GM19043 (cell line): ENCODE measurements around the gene ICAM3.
"Not testable (repeated sequence)": the region's sequence is repeated elsewhere in the genome, so short reads cannot be mapped to it uniquely, and the experiment has no call there.

Source experiments
- ATAC-seq: cut with Tn5 transposase; IDR thresholded peaks from one replicate; pipeline ENCODE4 v1.9.1; 2021; ENCODE audit warnings: low read depth; ENCODE audit not compliant: unreplicated experiment

ICAM3 gene

GRCh38 chr19:10339380-10339960 lies at the start of gene ICAM3:
ICAM3 (minus strand) TSS chr19:10339624; CDS start chr19:10339614, 10 bp downstream.
- peak; percentile 61 for ATAC-seq

DNA sequence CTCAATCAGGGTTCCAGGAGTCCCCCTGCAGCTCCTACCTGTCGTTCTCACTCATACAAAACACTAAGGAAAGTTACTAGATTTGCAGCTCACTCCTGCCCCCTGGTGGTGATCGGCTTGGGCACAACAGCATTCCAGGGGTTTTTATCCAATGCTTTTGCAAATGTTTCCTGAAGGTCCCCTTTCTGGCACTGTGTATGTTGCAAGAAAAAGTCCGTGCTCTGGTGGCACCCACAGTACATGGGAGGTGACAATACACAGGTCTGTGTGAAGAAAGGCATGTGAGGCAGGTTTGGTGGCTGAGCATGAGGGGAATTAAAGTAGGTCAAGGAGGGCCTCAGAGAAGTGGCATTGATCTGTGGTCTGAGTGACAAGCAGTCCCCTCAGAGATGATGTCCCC lies 49.5 kb upstream of the ICAM3 start:
- no peak for ATAC-seq

GRCh38 chr19:10384580-10384979 lies 45.2 kb upstream of the ICAM3 start:
- ATAC-seq = no peak

DNA sequence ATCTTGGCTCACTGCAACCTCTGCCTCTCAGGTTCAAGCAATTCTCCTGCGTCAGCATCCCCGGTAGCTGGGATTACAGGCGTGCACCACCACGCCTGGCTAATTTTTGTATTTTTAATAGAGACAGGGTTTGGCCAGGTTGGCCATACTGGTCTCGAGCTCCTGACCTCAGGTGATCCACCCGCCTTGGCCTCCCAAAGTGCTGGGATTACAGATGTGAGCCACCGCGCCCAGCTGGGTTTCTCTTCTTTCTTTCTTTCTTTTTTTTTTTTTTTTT lies 43.7 kb upstream of the ICAM3 start:
- ATAC-seq = not testable (repeated sequence)

DNA sequence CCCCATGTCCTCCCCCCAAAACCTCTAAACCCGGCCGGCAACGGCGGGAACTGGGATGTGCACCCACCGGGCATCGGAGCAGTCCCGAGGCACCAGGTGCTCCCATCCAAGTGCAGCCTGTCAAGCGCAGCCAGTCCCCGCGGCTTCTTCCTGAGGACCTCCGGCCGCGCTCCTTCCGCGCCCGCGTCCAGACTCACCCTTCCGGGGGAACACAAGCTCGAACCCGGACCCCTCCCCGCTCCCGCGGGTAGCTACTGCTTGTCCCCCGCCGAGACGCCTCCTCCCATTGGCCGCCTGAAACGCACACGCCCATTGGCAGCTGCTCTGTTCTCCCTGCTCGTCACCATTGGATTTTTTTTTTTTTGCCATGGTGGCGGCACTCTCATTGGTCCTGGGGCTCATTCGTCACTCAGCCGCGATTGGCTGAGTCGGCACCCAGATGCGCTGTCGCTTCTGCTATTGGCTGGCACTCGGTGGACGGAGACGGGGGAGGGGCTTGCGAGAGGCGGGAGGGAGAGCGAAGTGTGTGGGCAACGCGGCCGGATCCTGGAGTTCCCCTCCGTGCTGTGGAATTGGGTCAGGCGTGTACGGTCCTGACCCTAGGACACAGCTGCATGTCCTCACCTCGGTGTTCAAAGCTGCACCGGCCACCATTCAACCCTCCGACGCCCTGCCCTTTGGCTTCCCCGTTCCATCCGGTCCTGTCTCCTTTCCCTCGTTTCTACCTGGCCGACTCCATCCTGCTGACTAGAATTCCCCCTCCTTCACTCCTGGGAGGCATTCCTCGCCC lies 41.1 kb upstream of the ICAM3 start, which contains the start of gene TYK2:
TYK2 (minus strand) TSS at position 260 of the 790 bp plus-strand sequence. CDS start 2,166 bp downstream, outside the sequence.
- peak; percentile 86 for ATAC-seq

DNA sequence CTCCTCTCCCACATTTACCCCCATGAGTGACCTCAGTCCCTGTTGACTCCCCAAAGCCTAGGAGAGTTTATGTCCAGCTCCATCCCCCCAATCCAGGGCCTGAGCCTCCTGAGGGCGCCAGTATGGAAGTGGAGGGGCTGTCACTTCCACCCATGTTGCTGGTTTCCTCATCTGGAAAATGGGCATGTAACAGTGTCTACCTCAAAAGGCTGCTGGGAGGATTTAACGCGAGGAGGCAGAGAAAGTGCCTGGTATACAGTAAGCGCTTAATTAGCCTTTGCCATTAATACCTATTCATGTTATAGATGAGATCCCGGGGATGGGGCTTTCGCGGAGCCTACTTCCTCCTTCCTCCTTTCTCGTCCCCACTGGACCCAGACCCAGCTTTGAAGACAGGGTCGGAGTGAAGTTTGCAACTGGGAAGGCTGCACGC lies 40.5 kb upstream of the ICAM3 start:
- peak; percentile 8 for ATAC-seq

- ATAC-seq = no peak
Measured at GRCh38 chr19:10378124-10378523, 38.7 kb upstream of the ICAM3 start.

DNA sequence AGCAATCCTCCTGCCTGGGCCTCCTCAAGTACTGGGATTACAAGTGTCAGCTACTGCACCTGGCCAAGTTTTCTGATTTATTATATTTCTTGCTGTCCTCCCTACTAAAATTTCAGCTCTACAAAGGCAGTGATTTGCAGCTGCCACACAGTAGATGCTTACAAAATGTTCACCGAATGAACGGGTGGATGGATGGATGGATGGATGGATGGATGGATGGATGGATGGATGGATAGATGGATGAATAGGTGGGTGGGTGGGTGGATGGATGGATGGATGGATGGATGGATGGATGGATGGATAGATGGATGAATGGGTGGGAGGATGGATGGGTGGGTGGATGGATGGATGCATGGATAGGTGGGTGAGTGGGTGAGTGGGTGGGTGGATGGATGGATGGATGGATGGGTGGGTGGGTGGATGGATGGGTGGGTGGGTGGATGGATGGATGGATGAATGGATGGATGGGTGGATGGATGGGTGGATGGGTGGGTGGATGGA lies 37.8 kb upstream of the ICAM3 start:
- not testable (repeated sequence) for ATAC-seq

GRCh38 chr19:10374931-10375330 lies 35.5 kb upstream of the ICAM3 start:
- ATAC-seq = no peak

GRCh38 chr19:10372690-10373089 lies 33.3 kb upstream of the ICAM3 start:
- no peak for ATAC-seq

DNA sequence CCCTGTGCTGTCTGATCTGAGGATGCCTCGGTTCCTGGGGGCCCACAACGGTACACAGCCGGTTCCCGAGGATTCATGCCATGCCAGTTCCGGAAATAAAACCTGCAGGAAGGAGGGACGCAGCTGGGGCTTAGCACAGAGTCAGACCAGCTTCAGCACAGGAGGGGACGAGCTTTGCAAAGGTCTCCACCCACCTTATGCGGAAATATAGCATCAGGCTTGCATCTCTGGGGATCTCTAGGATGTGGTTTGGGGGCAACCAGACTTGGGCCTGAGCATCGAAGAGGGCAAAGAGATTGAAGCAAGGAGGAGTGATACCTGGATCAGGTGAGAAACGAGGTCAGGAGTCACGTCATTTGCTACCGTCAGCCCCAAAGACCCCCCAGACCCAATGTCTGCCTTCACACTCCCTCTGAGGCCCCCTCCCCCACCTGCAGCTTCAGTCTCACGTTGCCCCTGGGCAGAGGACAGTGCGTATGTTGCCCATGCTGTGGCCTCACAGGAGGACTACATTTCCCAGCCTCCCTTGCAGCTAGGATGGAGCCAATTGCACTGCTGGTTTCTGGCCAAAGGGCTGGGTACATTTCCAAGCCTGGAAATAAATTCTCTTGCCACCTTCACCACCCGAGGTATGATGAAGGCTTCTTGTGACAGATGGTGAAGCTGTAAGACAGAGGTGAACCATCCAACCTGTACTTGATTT lies 28.8 kb upstream of the ICAM3 start:
- ATAC-seq = no peak

DNA sequence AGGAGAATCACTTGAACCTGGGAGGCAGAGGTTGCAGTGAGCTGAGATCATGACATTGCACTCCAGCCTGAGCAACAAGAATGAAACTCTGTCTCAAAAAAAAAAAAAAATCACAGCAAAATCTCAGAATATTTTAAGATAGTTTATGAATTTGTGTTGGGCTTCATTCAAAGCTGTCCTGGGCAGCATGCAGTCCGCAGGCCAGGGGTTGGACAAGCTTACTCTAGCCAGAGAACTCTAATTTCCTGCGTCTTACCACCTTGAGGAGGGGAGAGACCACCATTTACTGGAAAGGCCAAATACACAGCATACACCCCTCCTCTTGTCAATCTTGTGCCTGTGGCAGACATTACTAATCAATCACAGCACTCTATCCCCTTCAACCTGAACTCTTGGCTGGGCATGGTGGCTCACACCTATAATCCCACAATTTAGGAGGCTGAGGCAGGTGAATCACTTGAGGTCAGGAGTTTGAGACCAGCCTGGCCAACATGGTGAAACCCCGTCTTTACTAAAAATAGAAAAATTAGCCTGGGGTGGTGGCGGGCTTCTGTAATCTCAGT lies 27.6 kb upstream of the ICAM3 start:
- ATAC-seq = not testable (repeated sequence)

DNA sequence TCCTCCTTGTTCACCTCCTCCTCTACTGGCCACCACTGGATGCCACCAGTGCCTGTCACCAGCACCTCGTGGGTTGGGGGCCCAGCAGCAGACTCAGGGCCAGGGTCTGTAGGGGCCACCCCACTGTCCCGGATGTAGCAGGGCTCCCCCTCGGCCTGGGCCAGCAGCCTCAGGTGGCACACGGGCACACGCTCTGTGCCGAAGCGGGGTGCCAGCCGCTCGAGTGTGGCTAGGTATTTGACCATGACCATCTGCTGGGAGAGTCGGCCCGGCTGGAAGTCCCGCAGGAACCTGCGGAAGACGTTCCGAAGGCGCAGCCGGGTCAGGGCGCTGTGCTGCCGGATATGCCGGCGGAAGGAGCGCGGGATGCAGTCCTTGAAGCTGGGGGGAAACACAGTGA lies 26.1 kb upstream of the ICAM3 start:
- ATAC-seq = no peak

- ATAC-seq = no peak
Measured at GRCh38 chr19:10364644-10365043, 25.2 kb upstream of the ICAM3 start.

GRCh38 chr19:10363789-10364281 lies 24.4 kb upstream of the ICAM3 start:
- no peak for ATAC-seq

DNA sequence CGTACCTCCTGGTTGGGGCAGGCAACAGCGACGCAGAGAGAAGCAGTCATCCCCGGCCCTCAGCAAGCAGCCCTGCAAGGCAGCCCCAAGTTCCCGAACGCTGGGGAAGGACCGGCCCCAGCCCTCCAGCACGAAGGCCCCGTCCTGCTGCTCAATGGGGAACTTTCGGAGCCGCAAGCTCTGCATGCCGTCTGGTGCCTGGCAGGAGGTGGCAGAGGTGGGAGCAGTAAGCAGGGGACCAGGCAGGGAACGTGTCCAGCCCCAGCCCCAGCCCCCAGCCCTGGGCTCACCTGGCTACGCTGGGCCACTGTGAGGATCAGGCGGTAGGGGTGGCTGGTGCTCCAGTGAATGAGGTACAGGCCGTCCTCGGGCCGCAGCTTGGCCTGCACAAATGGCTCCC lies 22.8 kb upstream of the ICAM3 start:
- ATAC-seq = no peak

- ATAC-seq = no peak
Measured at GRCh38 chr19:10361569-10362011, 22.2 kb upstream of the ICAM3 start.

DNA sequence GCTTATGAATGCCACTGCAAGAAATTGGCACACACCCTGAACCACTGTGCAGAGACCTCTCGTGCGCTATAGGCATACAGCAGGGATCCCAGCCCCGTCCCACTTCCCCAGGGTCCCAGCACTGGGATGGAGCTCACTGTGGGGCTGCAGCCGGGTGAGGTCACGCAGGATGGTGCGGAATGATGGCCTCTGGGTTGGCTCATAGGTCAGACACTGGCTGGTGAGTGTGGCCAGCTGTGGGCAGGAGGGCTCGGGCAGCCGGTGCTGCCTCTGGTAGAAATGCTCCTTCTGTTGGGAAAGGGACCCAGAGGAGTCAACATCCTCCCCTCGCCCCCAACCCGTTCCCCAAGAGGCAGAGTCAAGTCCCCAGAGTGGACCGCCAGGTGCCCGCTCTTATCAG lies 17.0 kb upstream of the ICAM3 start:
- ATAC-seq = no peak

DNA sequence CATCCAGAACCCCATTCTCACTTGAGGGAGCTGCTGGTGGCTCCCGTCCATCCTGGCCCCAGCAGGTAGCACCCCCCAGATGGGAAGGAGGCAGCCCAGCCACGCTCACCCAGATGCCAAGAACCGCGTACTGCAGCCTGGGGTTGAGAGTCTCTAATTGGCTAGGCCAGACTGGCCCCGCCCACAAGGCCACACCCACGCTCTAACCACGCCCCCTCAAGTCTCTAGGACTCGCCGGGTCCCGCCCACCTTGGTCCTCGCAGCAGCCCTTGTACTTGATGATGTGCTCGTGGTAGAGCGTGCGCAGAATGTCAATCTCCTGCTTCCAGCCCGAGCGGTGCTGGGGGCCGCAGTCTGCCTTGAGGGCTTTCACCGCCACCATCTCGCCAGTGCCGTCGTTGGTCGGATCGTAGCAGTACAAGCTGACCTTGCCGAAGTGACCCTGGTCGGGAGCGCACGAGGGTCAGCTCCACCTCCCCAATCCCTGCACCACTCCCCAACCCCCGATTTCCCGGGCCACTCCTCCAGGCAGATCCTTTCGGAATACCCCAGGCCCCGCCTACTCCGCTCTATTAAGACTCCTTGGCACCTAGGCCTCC lies 14.5 kb upstream of the ICAM3 start:
- no peak for ATAC-seq
